Measurements from ENCODE around the gene EPN2.

Gene EPN2

DNA sequence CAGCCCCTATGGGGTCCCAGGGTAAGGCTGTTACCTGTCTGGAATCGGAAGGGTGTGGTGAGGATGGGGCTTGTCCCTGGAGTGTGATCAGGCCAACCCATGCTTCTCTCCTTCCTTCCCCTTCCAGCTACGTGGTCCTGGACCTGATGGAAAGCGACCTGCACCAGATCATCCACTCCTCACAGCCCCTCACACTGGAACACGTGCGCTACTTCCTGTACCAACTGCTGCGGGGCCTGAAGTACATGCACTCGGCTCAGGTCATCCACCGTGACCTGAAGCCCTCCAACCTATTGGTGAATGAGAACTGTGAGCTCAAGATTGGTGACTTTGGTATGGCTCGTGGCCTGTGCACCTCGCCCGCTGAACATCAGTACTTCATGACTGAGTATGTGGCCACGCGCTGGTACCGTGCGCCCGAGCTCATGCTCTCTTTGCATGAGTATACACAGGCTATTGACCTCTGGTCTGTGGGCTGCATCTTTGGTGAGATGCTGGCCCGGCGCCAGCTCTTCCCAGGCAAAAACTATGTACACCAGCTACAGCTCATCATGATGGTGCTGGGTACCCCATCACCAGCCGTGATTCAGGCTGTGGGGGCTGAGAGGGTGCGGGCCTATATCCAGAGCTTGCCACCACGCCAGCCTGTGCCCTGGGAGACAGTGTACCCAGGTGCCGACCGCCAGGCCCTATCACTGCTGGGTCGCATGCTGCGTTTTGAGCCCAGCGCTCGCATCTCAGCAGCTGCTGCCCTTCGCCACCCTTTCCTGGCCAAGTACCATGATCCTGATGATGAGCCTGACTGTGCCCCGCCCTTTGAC lies 143.5 kb downstream of the EPN2 start:
- peaks cover 33 to 65% (median 47%) of the 10 kb centered on the region in 11 experiments for H3K36me3 ChIP-seq
- H3K4me2 ChIP-seq, result no peak overlapping the region
- TF ChIP-seq Cebpa-rat (IDR thresholded peaks at IDR 0.05), result no peak

DNA sequence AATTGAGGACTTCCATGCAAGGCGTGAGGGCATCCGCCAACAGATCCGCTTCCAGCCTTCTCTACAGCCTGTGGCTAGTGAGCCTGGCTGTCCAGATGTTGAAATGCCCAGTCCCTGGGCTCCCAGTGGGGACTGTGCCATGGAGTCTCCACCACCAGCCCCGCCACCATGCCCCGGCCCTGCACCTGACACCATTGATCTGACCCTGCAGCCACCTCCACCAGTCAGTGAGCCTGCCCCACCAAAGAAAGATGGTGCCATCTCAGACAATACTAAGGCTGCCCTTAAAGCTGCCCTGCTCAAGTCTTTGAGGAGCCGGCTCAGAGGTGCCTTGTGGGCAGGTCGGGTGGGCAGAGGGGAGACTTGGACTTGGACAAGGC lies 144.2 kb downstream of the EPN2 start:
- no peak for TF ChIP-seq Cebpa-rat (IDR thresholded peaks at IDR 0.05)
- Histone ChIP-seq H3K27me3 (no peaks in the 10 kb centered on the region), H3K27ac (no peak overlapping the region), H3K4me2 (no peak overlapping the region), H3K36me3 (peaks cover 33 to 67% (median 47%) of the 10 kb centered on the region in 11 experiments), H3K9me3 (replicated peaks in 1 of 11) (no peaks in the 10 kb centered on the region), H4K20me1 (peaks cover 0 to 62% (median 24%) of the 10 kb centered on the region in 11 experiments; a peak in 14 of 22 replicates), H3K4me1 (peaks cover 39 to 54% (median 45%) of the 10 kb centered on the region in 10 experiments), H3K4me3 (no peak overlapping the region), H3K9ac (no peak overlapping the region)

More for the DNA sequence above, 143.5 kb downstream of the EPN2 start:
- H3K9me3 ChIP-seq (replicated peaks in 1 of 11), result no peaks in the 10 kb centered on the region
- peaks cover 0 to 62% (median 24%) of the 10 kb centered on the region in 11 experiments; a peak in 14 of 22 replicates for H4K20me1 ChIP-seq
- H3K4me3 ChIP-seq, result no peak overlapping the region
- H3K27ac ChIP-seq, result no peak overlapping the region
- H3K4me1 ChIP-seq, result peaks cover 35 to 49% (median 43%) of the 10 kb centered on the region in 10 experiments
- H3K9ac ChIP-seq, result no peak overlapping the region
- no peaks in the 10 kb centered on the region for H3K27me3 ChIP-seq

DNA sequence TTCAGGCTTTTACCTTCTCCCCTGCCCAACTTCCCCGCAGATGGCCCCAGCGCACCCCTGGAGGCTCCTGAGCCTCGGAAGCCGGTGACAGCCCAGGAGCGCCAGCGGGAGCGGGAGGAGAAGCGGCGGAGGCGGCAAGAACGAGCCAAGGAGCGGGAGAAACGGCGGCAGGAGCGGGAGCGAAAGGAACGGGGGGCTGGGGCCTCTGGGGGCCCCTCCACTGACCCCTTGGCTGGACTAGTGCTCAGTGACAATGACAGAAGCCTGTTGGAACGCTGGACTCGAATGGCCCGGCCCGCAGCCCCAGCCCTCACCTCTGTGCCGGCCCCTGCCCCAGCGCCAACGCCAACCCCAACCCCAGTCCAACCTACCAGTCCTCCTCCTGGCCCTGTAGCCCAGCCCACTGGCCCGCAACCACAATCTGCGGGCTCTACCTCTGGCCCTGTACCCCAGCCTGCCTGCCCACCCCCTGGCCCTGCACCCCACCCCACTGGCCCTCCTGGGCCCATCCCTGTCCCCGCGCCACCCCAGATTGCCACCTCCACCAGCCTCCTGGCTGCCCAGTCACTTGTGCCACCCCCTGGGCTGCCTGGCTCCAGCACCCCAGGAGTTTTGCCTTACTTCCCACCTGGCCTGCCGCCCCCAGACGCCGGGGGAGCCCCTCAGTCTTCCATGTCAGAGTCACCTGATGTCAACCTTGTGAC lies 144.7 kb downstream of the EPN2 start:
- Histone ChIP-seq H3K36me3 (peaks cover 33 to 67% (median 47%) of the 10 kb centered on the region in 11 experiments), H3K27ac (no peak overlapping the region)
- no peak for TF ChIP-seq Cebpa-rat (IDR thresholded peaks at IDR 0.05)

DNA sequence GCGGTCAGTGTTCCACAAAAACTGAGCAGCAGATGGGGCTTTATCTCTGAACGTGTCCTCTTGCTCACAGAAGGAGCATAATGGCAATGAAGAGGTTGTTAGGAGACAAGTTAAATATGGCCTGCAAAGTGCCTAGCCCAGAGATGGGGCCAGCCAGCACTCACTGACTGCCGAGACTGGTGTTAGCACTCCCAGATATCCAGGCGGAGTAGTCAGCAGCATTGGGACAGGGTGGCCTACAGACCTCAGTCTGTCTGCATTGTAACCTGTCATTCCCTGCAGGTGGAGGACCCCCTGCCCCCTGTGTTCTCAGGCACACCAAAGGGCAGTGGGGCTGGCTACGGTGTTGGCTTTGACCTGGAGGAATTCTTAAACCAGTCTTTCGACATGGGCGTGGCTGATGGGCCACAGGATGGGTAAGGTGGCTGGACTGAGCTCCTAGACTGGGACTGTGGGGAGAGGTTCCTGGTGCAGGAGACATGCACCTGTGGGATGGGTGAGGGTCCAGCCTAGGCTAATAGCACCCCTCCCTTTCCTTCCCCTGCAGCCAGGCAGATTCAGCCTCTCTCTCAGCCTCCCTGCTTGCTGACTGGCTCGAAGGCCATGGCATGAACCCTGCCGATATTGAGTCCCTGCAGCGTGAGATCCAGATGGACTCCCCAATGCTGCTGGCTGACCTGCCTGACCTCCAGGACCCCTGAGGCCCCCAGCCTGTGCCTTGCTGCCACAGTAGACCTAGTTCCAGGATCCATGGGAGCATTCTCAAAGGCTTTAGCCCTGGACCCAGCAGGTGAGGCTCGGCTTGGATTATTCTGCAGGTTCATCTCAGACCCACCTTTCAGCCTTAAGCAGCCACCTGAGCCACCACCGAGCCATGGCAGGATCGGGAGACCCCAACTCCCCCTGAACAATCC lies 145.6 kb downstream of the EPN2 start:
- Histone ChIP-seq H3K27ac (no peak overlapping the region), H3K4me2 (peak overlapping the region in 1 of 11 experiments; percentile 5; a peak in 2 of 22 replicates), H3K4me3 (no peak overlapping the region), H3K4me1 (peaks cover 39 to 59% (median 49%) of the 10 kb centered on the region in 10 experiments), H3K27me3 (no peaks in the 10 kb centered on the region), H3K9ac (no peak overlapping the region), H4K20me1 (peaks cover 0 to 62% (median 24%) of the 10 kb centered on the region in 11 experiments; a peak in 14 of 22 replicates), H3K36me3 (peaks cover 33 to 67% (median 47%) of the 10 kb centered on the region in 11 experiments), H3K9me3 (replicated peaks in 1 of 11) (no peaks in the 10 kb centered on the region)
- no peak for TF ChIP-seq Cebpa-rat (IDR thresholded peaks at IDR 0.05)

More for the DNA sequence above, 144.7 kb downstream of the EPN2 start:
- H3K27me3 ChIP-seq, result no peaks in the 10 kb centered on the region
- peaks cover 39 to 56% (median 45%) of the 10 kb centered on the region in 10 experiments for H3K4me1 ChIP-seq
- peaks cover 0 to 62% (median 24%) of the 10 kb centered on the region in 11 experiments; a peak in 14 of 22 replicates for H4K20me1 ChIP-seq
- no peak overlapping the region for H3K9ac ChIP-seq
- H3K4me3 ChIP-seq, result no peak overlapping the region
- no peaks in the 10 kb centered on the region for H3K9me3 ChIP-seq (replicated peaks in 1 of 11)
- H3K4me2 ChIP-seq, result no peak overlapping the region; a peak in 1 of 22 replicates

DNA sequence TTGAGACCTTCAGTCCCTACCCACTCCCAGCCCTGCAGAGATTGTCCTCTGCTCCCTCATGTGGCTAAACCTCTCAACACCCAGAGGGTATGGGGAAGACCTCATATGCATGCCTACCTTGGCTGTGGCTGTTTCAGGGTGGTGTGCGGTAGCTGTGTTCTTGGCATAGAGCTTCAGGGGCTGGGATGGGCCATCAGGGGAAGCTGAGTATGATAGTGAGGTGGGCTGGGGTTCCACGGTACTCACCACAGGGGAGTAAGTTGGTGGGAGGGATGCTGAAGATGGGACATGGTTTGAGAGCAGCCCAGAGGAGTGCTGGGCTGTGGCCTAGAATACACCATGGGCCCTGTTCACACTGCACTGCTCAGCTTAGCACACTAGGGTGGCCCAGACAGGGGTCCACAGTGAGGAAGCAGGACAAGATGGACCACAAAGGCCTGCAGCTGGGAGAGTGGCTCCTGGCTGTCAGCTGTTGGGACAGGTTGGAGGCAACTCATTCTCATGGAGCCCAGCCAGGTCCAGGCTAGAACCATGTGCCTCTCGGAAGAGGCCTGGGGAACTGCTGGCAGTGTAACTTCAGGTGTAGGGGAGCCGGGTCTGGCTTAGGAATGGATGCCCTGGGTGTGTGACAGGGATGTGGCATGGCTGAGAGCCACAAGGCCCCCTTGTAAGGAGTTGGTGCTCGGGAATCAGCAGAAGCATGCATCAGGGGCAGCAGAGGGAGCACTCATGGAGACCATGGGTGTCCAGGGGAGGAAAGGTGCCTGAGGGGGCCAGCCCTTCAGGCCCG lies 146.7 kb downstream of the EPN2 start:
- peak overlapping the region in 4 of 11 experiments; percentile 47 to 54 (median 52); a peak in 5 of 22 replicates for H3K27ac ChIP-seq
- TF ChIP-seq Cebpa-rat (IDR thresholded peaks at IDR 0.05), result no peak
- H3K27me3 ChIP-seq, result no peaks in the 10 kb centered on the region
- no peaks in the 10 kb centered on the region for H3K9me3 ChIP-seq (replicated peaks in 1 of 11)
- no peak overlapping the region for H3K4me3 ChIP-seq
- H3K4me2 ChIP-seq, result peak overlapping the region; percentile 14 to 68 (median 48); a peak in 20 of 22 replicates
- peak overlapping the region in 4 of 11 experiments; percentile 14 to 53 (median 23); a peak in 4 of 22 replicates for H3K9ac ChIP-seq
- peaks cover 0 to 62% (median 24%) of the 10 kb centered on the region in 11 experiments; a peak in 14 of 22 replicates for H4K20me1 ChIP-seq
- peaks cover 33 to 67% (median 47%) of the 10 kb centered on the region in 11 experiments for H3K36me3 ChIP-seq
- peaks cover 36 to 56% (median 48%) of the 10 kb centered on the region in 10 experiments for H3K4me1 ChIP-seq

DNA sequence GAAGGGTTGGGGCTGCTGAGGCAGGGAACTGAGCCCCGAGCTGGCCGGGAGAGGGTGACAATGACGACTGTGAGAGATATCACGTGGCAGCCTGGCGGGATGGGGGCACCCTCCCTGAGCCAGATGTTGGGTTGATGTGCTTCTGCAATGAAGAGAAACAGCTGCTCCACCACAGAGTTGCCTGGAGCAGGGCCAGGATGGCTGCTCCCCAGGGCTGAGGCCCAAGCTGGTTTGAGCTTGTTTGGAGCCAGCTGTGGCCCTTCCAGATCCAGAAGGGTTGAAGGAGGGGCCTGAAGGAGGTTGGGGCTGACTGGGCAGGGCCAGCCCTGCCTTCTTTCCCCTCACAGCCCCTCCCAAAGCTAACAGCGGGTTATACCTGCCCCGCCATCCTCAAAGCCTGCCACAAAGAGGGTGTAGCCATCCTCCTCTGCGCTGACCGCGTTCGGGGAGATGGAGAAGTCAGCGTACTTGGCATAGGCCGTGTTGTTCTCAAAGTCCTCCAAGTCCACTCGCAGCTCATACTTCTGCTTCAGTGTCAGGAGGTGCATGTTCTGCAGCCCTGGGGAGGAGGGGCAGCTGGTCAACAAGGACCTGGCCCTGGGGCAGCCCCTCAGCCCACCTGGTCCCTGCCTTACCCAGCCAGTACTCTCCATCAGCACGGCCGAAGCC lies 147.7 kb downstream of the EPN2 start:
- Histone ChIP-seq H3K27me3 (no peaks in the 10 kb centered on the region), H3K36me3 (peaks cover 32 to 60% (median 42%) of the 10 kb centered on the region in 11 experiments), H3K27ac (peak overlapping the region in 4 of 11 experiments; percentile 47 to 54 (median 52); a peak in 6 of 22 replicates), H3K4me3 (no peak overlapping the region), H4K20me1 (peaks cover 0 to 54% (median 21%) of the 10 kb centered on the region in 11 experiments; a peak in 13 of 22 replicates), H3K9me3 (replicated peaks in 1 of 11) (no peaks in the 10 kb centered on the region), H3K4me1 (peaks cover 30 to 47% (median 40%) of the 10 kb centered on the region in 10 experiments), H3K9ac (peak overlapping the region in 3 of 11 experiments; percentile 27 to 53 (median 33); a peak in 4 of 22 replicates), H3K4me2 (peak overlapping the region; percentile 14 to 68 (median 48); a peak in 20 of 22 replicates)
- no peak for TF ChIP-seq Cebpa-rat (IDR thresholded peaks at IDR 0.05)

DNA sequence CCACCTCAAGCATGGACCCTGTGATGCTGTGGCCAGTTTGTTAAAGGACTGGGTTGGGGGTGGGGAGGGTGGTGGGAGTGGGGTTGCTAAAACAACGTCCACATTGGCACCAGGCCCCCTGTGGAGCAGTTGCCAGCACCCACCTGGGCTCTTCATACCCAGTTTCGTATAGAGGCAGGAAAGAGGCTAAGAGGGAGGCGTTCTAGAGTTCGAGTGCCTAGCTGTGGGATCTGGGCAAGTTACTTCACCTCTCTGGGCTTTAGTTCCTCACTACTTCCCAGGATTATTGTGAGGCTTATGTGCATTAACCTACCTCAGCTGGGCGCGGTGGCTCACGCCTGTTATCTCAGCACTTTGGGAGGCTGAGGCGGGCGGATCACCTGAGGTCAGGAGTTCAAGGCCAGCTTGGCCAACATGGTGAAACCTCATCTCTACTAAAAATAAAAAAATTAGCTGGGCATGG lies 148.4 kb downstream of the EPN2 start:
- H4K20me1 ChIP-seq, result peaks cover 0 to 47% (median 19%) of the 10 kb centered on the region in 11 experiments; a peak in 13 of 22 replicates
- H3K9ac ChIP-seq, result no peak overlapping the region
- H3K27me3 ChIP-seq, result no peaks in the 10 kb centered on the region
- no peak overlapping the region for H3K4me3 ChIP-seq
- H3K27ac ChIP-seq, result peak overlapping the region in 1 of 11 experiments; percentile 35; a peak in 2 of 22 replicates
- peak overlapping the region in 5 of 11 experiments; percentile 50 to 68 (median 61); a peak in 9 of 22 replicates for H3K4me2 ChIP-seq
- TF ChIP-seq Cebpa-rat (IDR thresholded peaks at IDR 0.05), result no peak
- H3K4me1 ChIP-seq, result peaks cover 30 to 44% (median 40%) of the 10 kb centered on the region in 10 experiments
- H3K9me3 ChIP-seq (replicated peaks in 1 of 11), result no peaks in the 10 kb centered on the region
- peaks cover 25 to 53% (median 35%) of the 10 kb centered on the region in 11 experiments for H3K36me3 ChIP-seq
